Measurements from ENCODE around the gene NFIL3.
"Not testable (repeated sequence)": the region's sequence is repeated elsewhere in the genome, so short reads cannot be mapped to it uniquely, and the experiment has no call there.

The NFIL3 gene

GRCh38 chr9:91376239-91376638, 47.4 kb downstream of the NFIL3 start:
- ChIA-PET POLR2A (no interaction called here), CTCF (no interaction called here)
- Histone ChIP-seq H3K36me3 (ENCODE audit: control insufficient read depth in 4 of 4, insufficient read depth in 4 of 4, low read length in 3 of 4) (no peaks in the 10 kb centered on the region), H3K9me3 (ENCODE audit: control extremely low read depth in 1 of 5, control insufficient read depth in 4 of 5, insufficient read depth in 2 of 5, low read depth in 1 of 5, low read length in 4 of 5) (peaks cover 0 to 2% (median 0%) of the 10 kb centered on the region in 5 experiments), H3K27me3 (replicated peaks in 2 of 5; ENCODE audit: control insufficient read depth in 4 of 5, insufficient read depth in 5 of 5, low read length in 4 of 5) (no peaks in the 10 kb centered on the region), H3K4me1 (ENCODE audit: control extremely low read depth in 1 of 4, control insufficient read depth in 4 of 4, insufficient read depth in 4 of 4, low read length in 3 of 4) (peaks cover 0 to 13% (median 5%) of the 10 kb centered on the region in 4 experiments), H3K4me3 (ENCODE audit: control insufficient read depth in 1 of 7, extremely low read depth in 1 of 7, insufficient read depth in 4 of 7, low read depth in 2 of 7, low read length in 6 of 7) (no peak overlapping the region), H3K27ac (ENCODE audit: insufficient read depth in 1 of 2, low read depth in 1 of 2, low read length in 2 of 2, poor library complexity in 1 of 2, severe bottlenecking in 2 of 2) (no peak overlapping the region)
- DNase-seq: no peak
- 60% methylated on average over 2 of the region's 4 CpGs for WGBS (ENCODE audit: insufficient coverage)

DNA sequence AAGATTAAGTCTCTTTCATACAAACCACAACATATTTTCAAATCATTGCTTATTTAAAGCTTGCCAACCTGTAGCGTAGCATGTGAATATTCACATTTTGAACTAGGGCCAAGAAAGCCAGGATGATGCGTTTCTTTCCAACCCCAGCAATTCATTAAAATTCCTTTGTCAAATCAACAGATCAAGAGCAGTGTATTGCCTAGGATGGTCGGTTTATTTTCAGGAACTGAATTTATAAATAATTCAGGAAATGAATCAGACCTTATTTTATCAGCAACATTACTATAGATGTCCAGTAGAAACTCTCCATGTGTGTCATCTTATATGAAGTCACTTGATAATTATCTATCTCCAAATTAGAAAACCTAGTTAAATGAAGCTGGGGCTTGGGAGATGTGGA, 48.7 kb downstream of the NFIL3 start:
- Histone ChIP-seq H3K4me3 (ENCODE audit: control insufficient read depth in 1 of 7, extremely low read depth in 1 of 7, insufficient read depth in 4 of 7, low read depth in 2 of 7, low read length in 6 of 7) (no peak overlapping the region), H3K4me1 (ENCODE audit: control extremely low read depth in 1 of 4, control insufficient read depth in 4 of 4, insufficient read depth in 4 of 4, low read length in 3 of 4) (peaks cover 0 to 13% (median 5%) of the 10 kb centered on the region in 4 experiments), H3K36me3 (ENCODE audit: control insufficient read depth in 4 of 4, insufficient read depth in 4 of 4, low read length in 3 of 4) (no peaks in the 10 kb centered on the region), H3K9me3 (ENCODE audit: control extremely low read depth in 1 of 5, control insufficient read depth in 4 of 5, insufficient read depth in 2 of 5, low read depth in 1 of 5, low read length in 4 of 5) (peaks cover 0 to 2% (median 0%) of the 10 kb centered on the region in 5 experiments), H3K27ac (ENCODE audit: insufficient read depth in 1 of 2, low read depth in 1 of 2, low read length in 2 of 2, poor library complexity in 1 of 2, severe bottlenecking in 2 of 2) (no peak overlapping the region), H3K27me3 (replicated peaks in 2 of 5; ENCODE audit: control insufficient read depth in 4 of 5, insufficient read depth in 5 of 5, low read length in 4 of 5) (no peaks in the 10 kb centered on the region)
- CTCF ChIA-PET: interaction anchor here (0.7 kb wide), 1 partner anchor 459 kb away, joined by 3 read pairs; no protein-coding TSS in a partner anchor
- POLR2A ChIA-PET: no interaction called here
- WGBS (ENCODE audit: insufficient coverage): no CpG with 5 or more reads among the region's 3 CpGs
- DNase-seq: peak in 2 of 3 donors; percentile 23 to 35

- ChIA-PET POLR2A (no interaction called here), CTCF (interaction anchor here (1.7 kb wide), 1 partner anchor 272 kb away, joined by 5 read pairs; no protein-coding TSS in a partner anchor)
- Histone ChIP-seq H3K4me3 (ENCODE audit: control insufficient read depth in 1 of 7, extremely low read depth in 1 of 7, insufficient read depth in 4 of 7, low read depth in 2 of 7, low read length in 6 of 7) (no peak overlapping the region), H3K27ac (ENCODE audit: insufficient read depth in 1 of 2, low read depth in 1 of 2, low read length in 2 of 2, poor library complexity in 1 of 2, severe bottlenecking in 2 of 2) (no peak overlapping the region), H3K27me3 (replicated peaks in 2 of 5; ENCODE audit: control insufficient read depth in 4 of 5, insufficient read depth in 5 of 5, low read length in 4 of 5) (no peaks in the 10 kb centered on the region), H3K36me3 (ENCODE audit: control insufficient read depth in 4 of 4, insufficient read depth in 4 of 4, low read length in 3 of 4) (no peaks in the 10 kb centered on the region), H3K4me1 (ENCODE audit: control extremely low read depth in 1 of 4, control insufficient read depth in 4 of 4, insufficient read depth in 4 of 4, low read length in 3 of 4) (peaks cover 0 to 7% (median 3%) of the 10 kb centered on the region in 4 experiments), H3K9me3 (ENCODE audit: control extremely low read depth in 1 of 5, control insufficient read depth in 4 of 5, insufficient read depth in 2 of 5, low read depth in 1 of 5, low read length in 4 of 5) (peaks cover 0 to 4% (median 1%) of the 10 kb centered on the region in 5 experiments)
- no CpG with 5 or more reads among the region's 1 CpG for WGBS (ENCODE audit: insufficient coverage)
- DNase-seq: no peak
Observed at GRCh38 chr9:91371894-91372293, 51.7 kb downstream of the NFIL3 start.

DNA sequence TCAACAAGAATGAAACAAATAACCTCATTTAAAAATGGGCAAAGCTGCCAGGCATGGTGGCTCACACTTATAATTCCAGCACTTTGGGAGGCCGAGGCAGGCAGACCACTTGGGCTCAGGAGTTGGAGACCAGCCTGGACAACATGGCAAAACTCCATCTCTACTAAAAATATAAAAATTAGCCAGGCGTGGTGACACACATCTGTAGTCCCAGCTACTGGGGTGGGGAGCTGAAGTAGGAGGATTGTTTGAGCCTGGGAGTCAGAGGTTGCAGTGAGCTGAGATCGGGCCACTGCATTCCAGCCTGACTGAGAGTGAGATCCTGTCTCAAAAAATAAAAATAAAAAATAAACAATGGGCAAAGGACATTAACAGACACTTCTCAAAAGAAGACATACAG, 53.6 kb downstream of the NFIL3 start:
- H3K36me3 ChIP-seq (ENCODE audit: control insufficient read depth in 4 of 4, insufficient read depth in 4 of 4, low read length in 3 of 4); POLR2A ChIA-PET; H3K27me3 ChIP-seq (replicated peaks in 2 of 5; ENCODE audit: control insufficient read depth in 4 of 5, insufficient read depth in 5 of 5, low read length in 4 of 5); H3K27ac ChIP-seq (ENCODE audit: insufficient read depth in 1 of 2, low read depth in 1 of 2, low read length in 2 of 2, poor library complexity in 1 of 2, severe bottlenecking in 2 of 2); H3K4me1 ChIP-seq (ENCODE audit: control extremely low read depth in 1 of 4, control insufficient read depth in 4 of 4, insufficient read depth in 4 of 4, low read length in 3 of 4); H3K9me3 ChIP-seq (ENCODE audit: control extremely low read depth in 1 of 5, control insufficient read depth in 4 of 5, insufficient read depth in 2 of 5, low read depth in 1 of 5, low read length in 4 of 5); DNase-seq; H3K4me3 ChIP-seq (ENCODE audit: control insufficient read depth in 1 of 7, extremely low read depth in 1 of 7, insufficient read depth in 4 of 7, low read depth in 2 of 7, low read length in 6 of 7): not testable (repeated sequence)
- CTCF ChIA-PET: interaction anchor here (1.0 to 1.7 kb wide), 3 partner anchors 10 to 270 kb away, joined by 3 to 5 read pairs (median 3); no protein-coding TSS in a partner anchor
- 86% methylated on average over 1 of the region's 3 CpGs for WGBS (ENCODE audit: insufficient coverage)

GRCh38 chr9:91364702-91365101, 58.9 kb downstream of the NFIL3 start:
- 66% methylated on average over 3 of the region's 3 CpGs for WGBS (ENCODE audit: insufficient coverage)
- H3K27ac ChIP-seq (ENCODE audit: insufficient read depth in 1 of 2, low read depth in 1 of 2, low read length in 2 of 2, poor library complexity in 1 of 2, severe bottlenecking in 2 of 2): no peak overlapping the region
- H3K36me3 ChIP-seq (ENCODE audit: control insufficient read depth in 4 of 4, insufficient read depth in 4 of 4, low read length in 3 of 4): no peaks in the 10 kb centered on the region
- H3K27me3 ChIP-seq (replicated peaks in 2 of 5; ENCODE audit: control insufficient read depth in 4 of 5, insufficient read depth in 5 of 5, low read length in 4 of 5): no peaks in the 10 kb centered on the region
- no peak for DNase-seq
- H3K9me3 ChIP-seq (ENCODE audit: control extremely low read depth in 1 of 5, control insufficient read depth in 4 of 5, insufficient read depth in 2 of 5, low read depth in 1 of 5, low read length in 4 of 5): peaks cover 0 to 8% (median 4%) of the 10 kb centered on the region in 5 experiments
- ChIA-PET POLR2A (no interaction called here), CTCF (interaction anchor here (1.0 to 1.8 kb wide), 3 partner anchors 14 to 62 kb away, joined by 3 to 5 read pairs (median 4); no protein-coding TSS in a partner anchor)
- no peak overlapping the region for H3K4me3 ChIP-seq (ENCODE audit: control insufficient read depth in 1 of 7, extremely low read depth in 1 of 7, insufficient read depth in 4 of 7, low read depth in 2 of 7, low read length in 6 of 7)
- H3K4me1 ChIP-seq (ENCODE audit: control extremely low read depth in 1 of 4, control insufficient read depth in 4 of 4, insufficient read depth in 4 of 4, low read length in 3 of 4): peaks cover 8 to 18% (median 11%) of the 10 kb centered on the region in 4 experiments

DNA sequence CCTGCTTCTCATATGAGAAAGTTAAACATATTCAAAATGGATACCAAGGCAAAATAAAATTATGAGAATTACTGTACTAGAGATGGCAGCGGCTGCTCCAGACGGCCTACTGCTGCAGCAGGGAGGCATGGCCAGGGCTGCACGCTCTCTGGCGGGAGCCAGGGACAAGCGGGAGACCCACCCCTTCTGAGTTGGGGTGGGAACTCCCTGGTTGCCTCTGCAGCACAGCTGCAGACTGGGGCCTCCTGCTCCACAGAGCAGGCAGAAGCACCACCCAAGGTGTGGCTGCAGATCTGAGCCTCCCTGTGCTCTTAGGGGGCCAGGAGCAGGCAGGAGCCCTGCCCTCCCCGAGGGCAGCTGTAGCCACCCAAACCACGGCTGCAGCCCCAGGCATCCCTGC, 59.6 kb downstream of the NFIL3 start:
- POLR2A ChIA-PET: no interaction called here
- no peaks in the 10 kb centered on the region for H3K27me3 ChIP-seq (replicated peaks in 2 of 5; ENCODE audit: control insufficient read depth in 4 of 5, insufficient read depth in 5 of 5, low read length in 4 of 5)
- CTCF ChIA-PET: interaction anchor here (1.0 to 1.8 kb wide), 2 partner anchors 14 to 39 kb away, joined by 3 to 5 read pairs; no protein-coding TSS in a partner anchor
- no peak overlapping the region for H3K4me3 ChIP-seq (ENCODE audit: control insufficient read depth in 1 of 7, extremely low read depth in 1 of 7, insufficient read depth in 4 of 7, low read depth in 2 of 7, low read length in 6 of 7)
- WGBS (ENCODE audit: insufficient coverage): 95% methylated on average over 7 of the region's 7 CpGs
- DNase-seq: no peak
- peaks cover 8 to 18% (median 11%) of the 10 kb centered on the region in 4 experiments for H3K4me1 ChIP-seq (ENCODE audit: control extremely low read depth in 1 of 4, control insufficient read depth in 4 of 4, insufficient read depth in 4 of 4, low read length in 3 of 4)
- no peaks in the 10 kb centered on the region for H3K36me3 ChIP-seq (ENCODE audit: control insufficient read depth in 4 of 4, insufficient read depth in 4 of 4, low read length in 3 of 4)
- H3K27ac ChIP-seq (ENCODE audit: insufficient read depth in 1 of 2, low read depth in 1 of 2, low read length in 2 of 2, poor library complexity in 1 of 2, severe bottlenecking in 2 of 2): no peak overlapping the region
- H3K9me3 ChIP-seq (ENCODE audit: control extremely low read depth in 1 of 5, control insufficient read depth in 4 of 5, insufficient read depth in 2 of 5, low read depth in 1 of 5, low read length in 4 of 5): peaks cover 0 to 8% (median 4%) of the 10 kb centered on the region in 5 experiments

DNA sequence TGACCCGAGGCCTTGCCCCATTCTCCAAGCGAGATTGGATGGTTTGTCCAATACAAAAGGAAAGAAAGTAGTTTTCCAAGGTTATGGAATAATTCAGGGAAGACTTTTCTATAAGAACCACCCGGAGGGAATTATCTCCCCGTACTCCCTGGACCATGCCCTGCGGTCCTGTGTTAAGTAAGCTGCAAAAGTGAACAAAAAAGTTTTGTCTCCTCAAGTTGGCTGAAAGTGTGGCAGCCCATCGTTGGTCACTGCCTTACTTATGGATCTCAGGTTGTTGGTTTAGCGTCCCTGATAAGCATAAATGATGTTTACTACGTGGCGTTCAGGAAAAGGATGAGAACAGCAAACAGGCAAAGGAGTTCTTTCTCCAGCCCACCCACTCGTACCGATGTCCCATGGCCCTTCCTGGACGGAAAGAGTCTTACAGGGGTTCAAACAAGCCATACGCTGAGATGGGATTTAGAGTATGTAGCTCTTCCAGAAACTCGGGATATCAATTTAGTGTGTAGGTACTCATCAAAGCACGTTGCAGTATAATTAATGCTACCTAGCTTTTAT, 61.5 kb downstream of the NFIL3 start:
- Histone ChIP-seq H3K36me3 (ENCODE audit: control insufficient read depth in 4 of 4, insufficient read depth in 4 of 4, low read length in 3 of 4) (peaks cover 0 to 2% (median 0%) of the 10 kb centered on the region in 4 experiments), H3K27me3 (replicated peaks in 2 of 5; ENCODE audit: control insufficient read depth in 4 of 5, insufficient read depth in 5 of 5, low read length in 4 of 5) (no peaks in the 10 kb centered on the region), H3K4me1 (ENCODE audit: control extremely low read depth in 1 of 4, control insufficient read depth in 4 of 4, insufficient read depth in 4 of 4, low read length in 3 of 4) (peaks cover 8 to 18% (median 11%) of the 10 kb centered on the region in 4 experiments), H3K27ac (ENCODE audit: insufficient read depth in 1 of 2, low read depth in 1 of 2, low read length in 2 of 2, poor library complexity in 1 of 2, severe bottlenecking in 2 of 2) (no peak overlapping the region), H3K9me3 (ENCODE audit: control extremely low read depth in 1 of 5, control insufficient read depth in 4 of 5, insufficient read depth in 2 of 5, low read depth in 1 of 5, low read length in 4 of 5) (peaks cover 0 to 6% (median 0%) of the 10 kb centered on the region in 5 experiments), H3K4me3 (ENCODE audit: control insufficient read depth in 1 of 7, extremely low read depth in 1 of 7, insufficient read depth in 4 of 7, low read depth in 2 of 7, low read length in 6 of 7) (peak overlapping the region in 6 of 7 experiments; percentile 79 to 97 (median 94))
- POLR2A ChIA-PET: no interaction called here
- CTCF ChIA-PET: interaction anchor here (0.6 to 2.1 kb wide), 4 partner anchors 35 to 273 kb away, joined by 3 to 12 read pairs (median 4); no protein-coding TSS in a partner anchor
- WGBS (ENCODE audit: insufficient coverage): 72% methylated on average over 9 of the region's 15 CpGs
- no peak for DNase-seq
